Measurements from ENCODE around the gene PDZD2. TPM values are rescaled to one million over a fixed set of nuclear protein-coding genes. Genes with fewer than 3 reads are reported as not detected.

PDZD2 gene
- polyA plus RNA-seq, 3 donors, result 0.10 TPM; not detected in 2

GRCh38 chr5:31620026-31620425 lies 18.9 kb upstream of the PDZD2 start:
- H3K27me3 ChIP-seq (ENCODE audit: control insufficient read depth in 2 of 2, insufficient read depth in 2 of 2, low read length in 2 of 2), result peaks cover 0 to 2% of the 10 kb centered on the region in 2 donors
- peaks cover 8% of the 10 kb centered on the region for H3K4me1 Mint-ChIP-seq
- no peak overlapping the region for H3K4me2 ChIP-seq (replicated peaks; ENCODE audit: extremely low read depth, low read length, poor library complexity, severe bottlenecking)
- H3K4me3 Mint-ChIP-seq, result no peak overlapping the region
- H3K27me3 Mint-ChIP-seq (ENCODE audit: low read depth in 3 of 3), result peaks cover 7 to 23% (median 13%) of the 10 kb centered on the region in 3 donors
- H4K20me1 ChIP-seq (ENCODE audit: insufficient read depth, low read length), result no peaks in the 10 kb centered on the region
- H3K36me3 ChIP-seq (replicated peaks in 1 of 2; ENCODE audit: control insufficient read depth in 1 of 2, insufficient read depth in 2 of 2, low read length in 2 of 2), result no peaks in the 10 kb centered on the region
- peaks cover 0 to 7% (median 3%) of the 10 kb centered on the region in 7 donors for H3K9me3 Mint-ChIP-seq
- no peaks in the 10 kb centered on the region for H3K36me3 Mint-ChIP-seq
- no peak for DNase-seq
- H2AFZ ChIP-seq (ENCODE audit: insufficient read depth, low read depth, low read length, poor library complexity, severe bottlenecking), result no peak overlapping the region
- H3K4me3 ChIP-seq (replicated peaks in 1 of 3; ENCODE audit: low read depth in 2 of 3, low read length in 3 of 3), result no peak overlapping the region
- intact Hi-C loops (cut with micrococcal nuclease), result no loop called here
- H3K27ac ChIP-seq (ENCODE audit: low read depth in 1 of 2, low read length in 2 of 2), result no peak overlapping the region
- no peaks in the 10 kb centered on the region for H3K79me2 ChIP-seq (ENCODE audit: insufficient read depth, low read length)
- H3K4me1 ChIP-seq (ENCODE audit: control insufficient read depth in 1 of 2, insufficient read depth in 2 of 2, low read length in 2 of 2), result no peaks in the 10 kb centered on the region
- no peak overlapping the region for H3K27ac Mint-ChIP-seq
- TF ChIP-seq CTCF (IDR thresholded peaks at IDR 0.05), result no peak
- 90% methylated on average over 4 of the region's 4 CpGs for WGBS (ENCODE audit: insufficient coverage)
- H3K9me3 ChIP-seq (replicated peaks in 1 of 2; ENCODE audit: control insufficient read depth in 1 of 2, insufficient read depth in 1 of 2, low read length in 2 of 2), result no peaks in the 10 kb centered on the region
- no peak overlapping the region for H3K9ac ChIP-seq (ENCODE audit: insufficient read depth, low read length, poor library complexity, severe bottlenecking)

- Histone ChIP-seq H3K36me3 (replicated peaks in 1 of 2; ENCODE audit: control insufficient read depth in 1 of 2, insufficient read depth in 2 of 2, low read length in 2 of 2) (no peaks in the 10 kb centered on the region), H3K9ac (ENCODE audit: insufficient read depth, low read length, poor library complexity, severe bottlenecking) (no peak overlapping the region), H3K79me2 (ENCODE audit: insufficient read depth, low read length) (no peaks in the 10 kb centered on the region), H3K4me3 (replicated peaks in 1 of 3; ENCODE audit: low read depth in 2 of 3, low read length in 3 of 3) (no peak overlapping the region), H3K9me3 (replicated peaks in 1 of 2; ENCODE audit: control insufficient read depth in 1 of 2, insufficient read depth in 1 of 2, low read length in 2 of 2) (no peaks in the 10 kb centered on the region), H3K4me1 (ENCODE audit: control insufficient read depth in 1 of 2, insufficient read depth in 2 of 2, low read length in 2 of 2) (no peaks in the 10 kb centered on the region), H4K20me1 (ENCODE audit: insufficient read depth, low read length) (no peaks in the 10 kb centered on the region), H2AFZ (ENCODE audit: insufficient read depth, low read depth, low read length, poor library complexity, severe bottlenecking) (no peak overlapping the region), H3K27ac (ENCODE audit: low read depth in 1 of 2, low read length in 2 of 2) (no peak overlapping the region), H3K4me2 (replicated peaks; ENCODE audit: extremely low read depth, low read length, poor library complexity, severe bottlenecking) (no peak overlapping the region), H3K27me3 (ENCODE audit: control insufficient read depth in 2 of 2, insufficient read depth in 2 of 2, low read length in 2 of 2) (no peaks in the 10 kb centered on the region)
- Mint-ChIP-seq H3K27ac (no peak overlapping the region), H3K4me3 (no peak overlapping the region), H3K9me3 (peaks cover 0 to 2% (median 0%) of the 10 kb centered on the region in 7 donors), H3K27me3 (ENCODE audit: low read depth in 3 of 3) (peaks cover 7 to 14% (median 13%) of the 10 kb centered on the region in 3 donors), H3K36me3 (no peaks in the 10 kb centered on the region), H3K4me1 (peaks cover 4% of the 10 kb centered on the region)
- TF ChIP-seq CTCF (IDR thresholded peaks at IDR 0.05), result no peak
- intact Hi-C loops (cut with micrococcal nuclease), result no loop called here
- 88% methylated on average over 1 of the region's 4 CpGs for WGBS (ENCODE audit: insufficient coverage)
- no peak for DNase-seq
Measured at GRCh38 chr5:31623249-31623648, 15.7 kb upstream of the PDZD2 start.

Data from CD14-positive monocyte (primary cell).